ENCODE results near the gene OR51T1.

The OR51T1 gene

DNA sequence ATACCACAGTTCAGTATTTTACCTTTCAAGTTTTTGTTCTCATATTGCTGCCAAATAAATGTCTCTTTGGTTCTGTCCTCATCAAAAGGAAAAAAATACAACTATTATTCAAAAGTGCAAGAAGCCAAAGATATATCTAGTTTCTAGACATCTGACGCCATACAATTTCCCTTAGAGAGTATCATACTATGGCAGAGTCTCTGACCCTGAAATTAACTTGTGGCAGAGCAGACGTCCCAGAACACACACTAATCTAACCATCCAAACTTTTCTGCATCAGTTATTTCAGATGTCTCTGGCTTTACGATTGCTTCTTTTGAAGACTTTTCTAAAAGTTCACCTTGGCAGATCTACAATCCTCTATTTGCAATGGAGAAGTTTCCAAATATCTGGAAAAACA, 2.7 kb downstream of the OR51T1 start:
- no peak overlapping the region for H3K27ac ChIP-seq (ENCODE audit: low read depth, low read length, poor library complexity, severe bottlenecking)
- no peak for TF ChIP-seq EZH2 (IDR thresholded peaks at IDR 0.05; ENCODE audit: borderline replicate concordance, low read length)
- TF ChIP-seq, protein P1, sequence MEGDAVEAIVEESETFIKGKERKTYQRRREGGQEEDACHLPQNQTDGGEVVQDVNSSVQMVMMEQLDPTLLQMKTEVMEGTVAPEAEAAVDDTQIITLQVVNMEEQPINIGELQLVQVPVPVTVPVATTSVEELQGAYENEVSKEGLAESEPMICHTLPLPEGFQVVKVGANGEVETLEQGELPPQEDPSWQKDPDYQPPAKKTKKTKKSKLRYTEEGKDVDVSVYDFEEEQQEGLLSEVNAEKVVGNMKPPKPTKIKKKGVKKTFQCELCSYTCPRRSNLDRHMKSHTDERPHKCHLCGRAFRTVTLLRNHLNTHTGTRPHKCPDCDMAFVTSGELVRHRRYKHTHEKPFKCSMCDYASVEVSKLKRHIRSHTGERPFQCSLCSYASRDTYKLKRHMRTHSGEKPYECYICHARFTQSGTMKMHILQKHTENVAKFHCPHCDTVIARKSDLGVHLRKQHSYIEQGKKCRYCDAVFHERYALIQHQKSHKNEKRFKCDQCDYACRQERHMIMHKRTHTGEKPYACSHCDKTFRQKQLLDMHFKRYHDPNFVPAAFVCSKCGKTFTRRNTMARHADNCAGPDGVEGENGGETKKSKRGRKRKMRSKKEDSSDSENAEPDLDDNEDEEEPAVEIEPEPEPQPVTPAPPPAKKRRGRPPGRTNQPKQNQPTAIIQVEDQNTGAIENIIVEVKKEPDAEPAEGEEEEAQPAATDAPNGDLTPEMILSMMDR (IDR thresholded peaks at IDR 0.05; ENCODE audit: low read length) = no peak
- no peaks in the 10 kb centered on the region for H3K27me3 ChIP-seq (ENCODE audit: insufficient read depth, low read length)
- H3K79me2 ChIP-seq (ENCODE audit: insufficient read depth, low read length) = no peaks in the 10 kb centered on the region
- no peak overlapping the region for H2AFZ ChIP-seq (ENCODE audit: low read length)
- no peaks in the 10 kb centered on the region for H3K36me3 ChIP-seq (ENCODE audit: insufficient read depth, low read length)
- H3K4me2 ChIP-seq (ENCODE audit: low read length) = no peak overlapping the region
- no peaks in the 10 kb centered on the region for H3K4me1 ChIP-seq (ENCODE audit: insufficient read depth, low read length, severe bottlenecking)
- H3F3A ChIP-seq (ENCODE audit: insufficient read depth, low read length) = no peaks in the 10 kb centered on the region
- H3K4me3 ChIP-seq (ENCODE audit: low read depth, low read length, poor library complexity, severe bottlenecking) = no peak overlapping the region
- H3K9me3 ChIP-seq (ENCODE audit: low read length) = no peaks in the 10 kb centered on the region
- H3K9me2 ChIP-seq (ENCODE audit: low read depth, low read length) = no peaks in the 10 kb centered on the region
- H4K20me1 ChIP-seq (ENCODE audit: insufficient read depth, low read length) = no peaks in the 10 kb centered on the region
- no peak overlapping the region for H3K9ac ChIP-seq (ENCODE audit: low read length)

DNA sequence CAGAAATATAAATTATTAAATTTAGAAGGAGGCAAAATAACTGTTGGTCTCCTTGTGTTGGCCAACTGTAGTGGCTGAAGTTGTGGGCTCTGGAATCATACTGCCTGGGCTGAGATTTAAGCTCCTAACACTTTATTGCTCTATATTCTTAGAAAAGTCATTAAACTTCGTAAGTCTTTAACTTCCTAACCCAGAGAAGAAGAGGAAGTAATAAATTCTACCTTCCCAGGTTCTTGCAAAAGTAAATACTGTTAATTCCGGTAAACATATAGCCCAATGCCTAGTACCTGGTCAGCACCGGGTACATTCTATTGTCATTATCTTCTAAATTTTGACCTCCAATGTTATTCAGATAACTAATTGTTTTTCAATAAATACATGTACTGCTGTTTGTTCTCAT, 4.5 kb downstream of the OR51T1 start:
- TF ChIP-seq, protein P1 (IDR thresholded peaks at IDR 0.05; ENCODE audit: low read length) = no peak
- no peak for TF ChIP-seq EZH2 (IDR thresholded peaks at IDR 0.05; ENCODE audit: borderline replicate concordance, low read length)
- Histone ChIP-seq H3K4me3 (ENCODE audit: low read depth, low read length, poor library complexity, severe bottlenecking) (no peak overlapping the region), H2AFZ (ENCODE audit: low read length) (no peak overlapping the region), H3K36me3 (ENCODE audit: insufficient read depth, low read length) (no peaks in the 10 kb centered on the region), H3K9me2 (ENCODE audit: low read depth, low read length) (no peaks in the 10 kb centered on the region), H3K27me3 (ENCODE audit: insufficient read depth, low read length) (no peaks in the 10 kb centered on the region), H3K27ac (ENCODE audit: low read depth, low read length, poor library complexity, severe bottlenecking) (no peak overlapping the region), H3K79me2 (ENCODE audit: insufficient read depth, low read length) (no peaks in the 10 kb centered on the region), H3K9me3 (ENCODE audit: low read length) (no peaks in the 10 kb centered on the region), H4K20me1 (ENCODE audit: insufficient read depth, low read length) (no peaks in the 10 kb centered on the region), H3K9ac (ENCODE audit: low read length) (no peak overlapping the region), H3K4me1 (ENCODE audit: insufficient read depth, low read length, severe bottlenecking) (no peaks in the 10 kb centered on the region), H3K4me2 (ENCODE audit: low read length) (no peak overlapping the region), H3F3A (ENCODE audit: insufficient read depth, low read length) (no peaks in the 10 kb centered on the region)

DNA sequence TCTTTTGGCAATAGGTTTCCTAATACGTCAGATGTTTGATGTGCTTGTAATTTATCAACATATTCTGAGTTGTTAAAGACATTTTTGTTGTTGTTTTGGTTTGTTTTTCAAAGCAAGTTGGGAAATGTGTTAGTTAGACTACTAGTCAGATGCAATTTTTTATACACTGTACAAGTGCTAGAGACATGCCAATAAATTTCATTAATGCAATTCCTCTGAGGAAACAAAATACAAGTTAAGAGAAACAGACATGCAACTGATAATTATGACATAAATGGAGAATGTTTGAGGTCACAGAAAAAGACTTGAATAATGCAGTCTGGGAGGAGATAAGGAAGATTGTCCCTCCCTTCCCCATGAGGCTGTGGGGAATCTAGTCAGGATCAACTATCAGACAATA, 5.9 kb downstream of the OR51T1 start:
- Histone ChIP-seq H3K27me3 (ENCODE audit: insufficient read depth, low read length) (no peaks in the 10 kb centered on the region), H3K9me2 (ENCODE audit: low read depth, low read length) (no peaks in the 10 kb centered on the region), H3K79me2 (ENCODE audit: insufficient read depth, low read length) (no peaks in the 10 kb centered on the region), H3K4me1 (ENCODE audit: insufficient read depth, low read length, severe bottlenecking) (no peaks in the 10 kb centered on the region), H3F3A (ENCODE audit: insufficient read depth, low read length) (no peaks in the 10 kb centered on the region), H3K9me3 (ENCODE audit: low read length) (no peaks in the 10 kb centered on the region), H2AFZ (ENCODE audit: low read length) (no peak overlapping the region), H3K27ac (ENCODE audit: low read depth, low read length, poor library complexity, severe bottlenecking) (no peak overlapping the region), H3K36me3 (ENCODE audit: insufficient read depth, low read length) (no peaks in the 10 kb centered on the region), H4K20me1 (ENCODE audit: insufficient read depth, low read length) (no peaks in the 10 kb centered on the region), H3K9ac (ENCODE audit: low read length) (no peak overlapping the region), H3K4me3 (ENCODE audit: low read depth, low read length, poor library complexity, severe bottlenecking) (no peak overlapping the region), H3K4me2 (ENCODE audit: low read length) (no peak overlapping the region)
- TF ChIP-seq, protein P1 (IDR thresholded peaks at IDR 0.05; ENCODE audit: low read length) = no peak
- no peak for TF ChIP-seq EZH2 (IDR thresholded peaks at IDR 0.05; ENCODE audit: borderline replicate concordance, low read length)
